ENCODE data around the gene NUCB1. TPM values are rescaled to one million over a fixed set of nuclear protein-coding genes. Genes with fewer than 3 reads are reported as not detected.
A peak's percentile ranks its signal among the peaks of the same experiment; 100 is the strongest.

The NUCB1 gene
- total RNA-seq, 1 experiment from 2014 or later: 125 TPM

- H3T11ph ChIP-seq (ENCODE audit: low read length): no peak overlapping the region
- Mint-ChIP-seq H3K27ac (peak overlapping the region; percentile 94 to 98 (median 96)), H3K4me1 (peaks cover 32 to 58% of the 10 kb centered on the region in 2 experiments), H3K27me3 (ENCODE audit: low read depth) (peaks cover 2% of the 10 kb centered on the region; the same call in 1 of the 2 replicates), H3K36me3 (ENCODE audit: insufficient read depth in 1 of 3, low read depth in 3 of 3) (peaks cover 32 to 59% (median 53%) of the 10 kb centered on the region in 3 experiments; a peak in 6 of 7 replicates), H3K9me3 (peaks cover 0 to 5% of the 10 kb centered on the region in 2 experiments; a peak in 2 of 5 replicates), H3K4me3 (peak overlapping the region; percentile 96 to 98)
- H3K79me2 ChIP-seq (ENCODE audit: insufficient read depth, low read length): no peaks in the 10 kb centered on the region
- no peaks in the 10 kb centered on the region for H3K9me3 ChIP-seq (ENCODE audit: control insufficient read depth, low read depth, low read length)
- no peak overlapping the region for H3K4ac ChIP-seq (ENCODE audit: low read depth, low read length)
- peak; percentile 85 for DNase-seq
- H2AK5ac ChIP-seq (ENCODE audit: insufficient read length, low read length): no peak overlapping the region
- H3K18ac ChIP-seq (ENCODE audit: insufficient read length, low read depth, low read length): peak overlapping the region; percentile 25
- H3K4me1 ChIP-seq (ENCODE audit: insufficient read depth, low read length): no peaks in the 10 kb centered on the region; the same call in 1 of the 2 replicates
- H4K91ac ChIP-seq (ENCODE audit: insufficient read length, low read depth, low read length): no peak overlapping the region
- H3K79me1 ChIP-seq (ENCODE audit: insufficient read depth, low read depth, low read length, poor library complexity, severe bottlenecking): no peaks in the 10 kb centered on the region
- WGBS (ENCODE audit: extremely low coverage, insufficient read length, low lambda C conversion rate): no CpG with 5 or more reads among the region's 36 CpGs
- H3K4me2 ChIP-seq (ENCODE audit: insufficient read depth, insufficient read length, low read length): peak overlapping the region; percentile 82
- H3K56ac ChIP-seq (ENCODE audit: insufficient read length, low read depth, low read length): no peak overlapping the region
- H3K23ac ChIP-seq (ENCODE audit: insufficient read length, low read depth, low read length): no peak overlapping the region
- no peak overlapping the region for H2AFZ ChIP-seq (ENCODE audit: low read length)
- H3K14ac ChIP-seq (ENCODE audit: insufficient read depth, low read length): peak overlapping the region; percentile 38
- no peak for TF ChIP-seq CTCF (conservative IDR thresholded peaks at IDR 0.05)
- H4K8ac ChIP-seq (replicated peaks; ENCODE audit: insufficient read length, low read depth, low read length): no peak overlapping the region
- H4K5ac ChIP-seq (ENCODE audit: insufficient read length, low read depth, low read length): no peak overlapping the region
- H2BK5ac ChIP-seq (ENCODE audit: insufficient read length, low read length): no peak overlapping the region
- peak overlapping the region; percentile 63 for H3K9ac ChIP-seq (ENCODE audit: extremely low read depth, insufficient read length, low read length)
- peaks cover 14% of the 10 kb centered on the region for H3K23me2 ChIP-seq (ENCODE audit: insufficient read length, low read depth, low read length, poor library complexity, severe bottlenecking)
- H2BK120ac ChIP-seq (ENCODE audit: low read depth, low read length, poor library complexity, severe bottlenecking): no peak overlapping the region
- no peaks in the 10 kb centered on the region for H3K27me3 ChIP-seq (ENCODE audit: insufficient read depth, low read length)
- no peak overlapping the region for H2BK20ac ChIP-seq (ENCODE audit: low read depth, low read length, poor library complexity, severe bottlenecking)
- no peak overlapping the region for H3K27ac ChIP-seq (ENCODE audit: insufficient read length, low read depth, low read length)
- H2BK15ac ChIP-seq (ENCODE audit: low read depth, low read length): no peak overlapping the region
- H2BK12ac ChIP-seq (ENCODE audit: insufficient read length, low read depth, low read length): no peak overlapping the region
- H4K20me1 ChIP-seq (ENCODE audit: control insufficient read depth, insufficient read depth, insufficient read length): peaks cover 3% of the 10 kb centered on the region
These were observed 65.9 kb downstream of the NUCB1 start for GRCh38 chr19:48965806-48966540.

Data from H9 (cell line).